Measurements from ENCODE around the gene STOX2. TPM values are rescaled to one million over a fixed set of nuclear protein-coding genes. Genes with fewer than 3 reads are reported as not detected.

The STOX2 gene
- total RNA-seq, 4 donors from 2014 or later = 8.6 to 19.6 (median 12.7) TPM

DNA sequence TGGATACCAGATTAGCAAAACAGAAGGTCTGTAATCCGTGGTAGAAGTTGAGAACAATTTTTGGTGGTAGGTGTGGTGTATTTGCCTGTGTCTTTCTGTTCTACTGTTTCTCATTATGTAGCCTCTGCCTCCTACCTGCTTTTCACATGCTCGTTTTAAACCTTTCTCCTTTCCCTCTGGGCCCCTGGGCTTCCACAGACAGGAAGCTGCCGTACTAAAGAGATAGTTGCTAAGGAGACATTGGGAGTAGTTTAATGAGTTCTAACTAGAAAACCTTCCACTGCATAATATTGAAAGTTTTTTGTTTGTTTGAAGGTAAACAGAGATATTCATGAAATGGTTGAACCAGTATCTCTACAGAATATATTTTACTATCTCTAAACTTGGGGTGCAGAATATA is 107.8 kb downstream of the STOX2 start:
- no peak overlapping the region for H3K4me3 ChIP-seq
- TF ChIP-seq POLR2A (IDR thresholded peaks at IDR 0.05) (no peak), POLR2AphosphoS5 (IDR thresholded peaks at IDR 0.05) (no peak)
- no peak for DNase-seq (ENCODE audit: low spot score in 2 of 2)
- no peaks in the 10 kb centered on the region for H3K9me3 ChIP-seq
- peaks cover 18% of the 10 kb centered on the region for H3K36me3 ChIP-seq
- H3K27me3 ChIP-seq = no peaks in the 10 kb centered on the region
- H3K27ac ChIP-seq = no peak overlapping the region
- H3K4me1 ChIP-seq = no peaks in the 10 kb centered on the region
- WGBS = 56% methylated on average over 3 of the region's 3 CpGs

DNA sequence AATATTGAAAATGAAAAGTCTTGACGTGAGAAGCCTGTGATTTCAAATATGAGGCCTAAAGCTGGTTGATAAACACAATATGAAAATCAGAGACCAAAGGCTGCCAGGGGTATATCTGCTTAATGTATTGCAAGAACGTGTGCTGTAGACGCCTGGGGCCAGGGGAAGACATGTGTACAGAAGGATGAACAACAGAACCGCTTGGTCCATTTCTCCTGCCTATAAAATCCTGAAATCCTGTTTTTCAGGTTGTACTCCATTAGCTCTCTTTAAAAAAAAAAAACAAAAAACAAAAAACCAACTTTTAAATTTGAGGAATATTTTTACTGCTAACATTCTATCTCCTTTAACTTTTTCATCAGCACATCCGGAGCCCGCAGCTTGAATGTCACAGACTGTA is 109.2 kb downstream of the STOX2 start:
- WGBS = 57% methylated on average over 6 of the region's 6 CpGs
- Histone ChIP-seq H3K4me3 (no peak overlapping the region), H3K27me3 (no peaks in the 10 kb centered on the region), H3K27ac (no peak overlapping the region), H3K9me3 (no peaks in the 10 kb centered on the region), H3K4me1 (peaks cover 4% of the 10 kb centered on the region), H3K36me3 (peaks cover 16% of the 10 kb centered on the region)
- DNase-seq (ENCODE audit: low spot score in 2 of 2) = no peak
- TF ChIP-seq, protein P1, sequence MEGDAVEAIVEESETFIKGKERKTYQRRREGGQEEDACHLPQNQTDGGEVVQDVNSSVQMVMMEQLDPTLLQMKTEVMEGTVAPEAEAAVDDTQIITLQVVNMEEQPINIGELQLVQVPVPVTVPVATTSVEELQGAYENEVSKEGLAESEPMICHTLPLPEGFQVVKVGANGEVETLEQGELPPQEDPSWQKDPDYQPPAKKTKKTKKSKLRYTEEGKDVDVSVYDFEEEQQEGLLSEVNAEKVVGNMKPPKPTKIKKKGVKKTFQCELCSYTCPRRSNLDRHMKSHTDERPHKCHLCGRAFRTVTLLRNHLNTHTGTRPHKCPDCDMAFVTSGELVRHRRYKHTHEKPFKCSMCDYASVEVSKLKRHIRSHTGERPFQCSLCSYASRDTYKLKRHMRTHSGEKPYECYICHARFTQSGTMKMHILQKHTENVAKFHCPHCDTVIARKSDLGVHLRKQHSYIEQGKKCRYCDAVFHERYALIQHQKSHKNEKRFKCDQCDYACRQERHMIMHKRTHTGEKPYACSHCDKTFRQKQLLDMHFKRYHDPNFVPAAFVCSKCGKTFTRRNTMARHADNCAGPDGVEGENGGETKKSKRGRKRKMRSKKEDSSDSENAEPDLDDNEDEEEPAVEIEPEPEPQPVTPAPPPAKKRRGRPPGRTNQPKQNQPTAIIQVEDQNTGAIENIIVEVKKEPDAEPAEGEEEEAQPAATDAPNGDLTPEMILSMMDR (IDR thresholded peaks at IDR 0.05) = no peak
- TF ChIP-seq POLR2AphosphoS5 (IDR thresholded peaks at IDR 0.05) (no peak), POLR2A (IDR thresholded peaks at IDR 0.05) (no peak), EP300 (IDR thresholded peaks at IDR 0.05) (no peak)

DNA sequence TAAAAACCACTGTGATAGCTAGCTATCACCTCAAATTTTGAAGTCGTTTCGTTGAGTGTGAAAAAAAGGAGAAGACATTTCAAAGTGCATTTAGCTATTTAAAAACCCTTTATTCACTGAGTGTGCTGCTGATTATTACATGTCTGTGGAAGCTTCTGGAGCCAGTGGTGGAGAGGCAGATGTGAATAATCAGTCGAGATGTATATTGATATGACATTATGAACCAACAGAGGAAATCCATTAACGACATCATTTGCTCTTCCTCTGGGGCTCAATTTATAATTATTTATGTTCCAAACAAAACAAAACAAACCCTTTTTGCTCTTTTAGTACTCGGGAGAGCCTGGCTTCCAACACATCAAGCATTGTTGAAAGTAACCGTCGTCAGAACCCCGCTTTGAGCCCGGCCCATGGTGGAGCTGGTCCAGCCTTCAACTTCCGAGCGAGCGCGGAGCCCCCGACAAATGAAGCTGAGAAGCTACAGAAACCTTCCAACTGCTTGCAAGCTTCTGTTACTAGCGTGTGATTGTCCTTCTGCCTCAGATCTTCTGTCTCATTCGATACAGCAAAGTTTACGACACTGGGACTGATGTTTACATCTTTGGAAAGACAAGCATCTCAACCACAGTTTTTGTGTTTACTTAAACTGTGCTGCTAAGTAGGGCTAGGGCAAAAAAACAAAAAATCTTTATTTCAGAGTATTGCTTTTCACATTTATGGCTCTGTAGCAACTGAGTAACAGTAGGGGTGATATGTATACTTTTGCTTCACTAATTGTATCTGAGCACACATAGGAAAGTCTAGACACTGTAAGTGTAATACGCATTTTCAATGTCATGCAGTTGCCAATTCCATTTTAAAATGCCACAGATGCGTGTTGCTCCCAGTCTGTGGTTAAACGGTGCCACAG is 111.9 kb downstream of the STOX2 start:
- Histone ChIP-seq H3K36me3 (no peaks in the 10 kb centered on the region), H3K4me3 (no peak overlapping the region), H3K27me3 (no peaks in the 10 kb centered on the region), H3K9me3 (no peaks in the 10 kb centered on the region), H3K4me1 (peaks cover 14% of the 10 kb centered on the region), H3K27ac (no peak overlapping the region)
- no peak for DNase-seq (ENCODE audit: low spot score in 2 of 2)
- TF ChIP-seq, protein P1 (IDR thresholded peaks at IDR 0.05) = no peak
- TF ChIP-seq POLR2A (IDR thresholded peaks at IDR 0.05) (no peak), POLR2AphosphoS5 (IDR thresholded peaks at IDR 0.05) (no peak), EP300 (IDR thresholded peaks at IDR 0.05) (no peak)
- 75% methylated on average over 20 of the region's 20 CpGs for WGBS

DNA sequence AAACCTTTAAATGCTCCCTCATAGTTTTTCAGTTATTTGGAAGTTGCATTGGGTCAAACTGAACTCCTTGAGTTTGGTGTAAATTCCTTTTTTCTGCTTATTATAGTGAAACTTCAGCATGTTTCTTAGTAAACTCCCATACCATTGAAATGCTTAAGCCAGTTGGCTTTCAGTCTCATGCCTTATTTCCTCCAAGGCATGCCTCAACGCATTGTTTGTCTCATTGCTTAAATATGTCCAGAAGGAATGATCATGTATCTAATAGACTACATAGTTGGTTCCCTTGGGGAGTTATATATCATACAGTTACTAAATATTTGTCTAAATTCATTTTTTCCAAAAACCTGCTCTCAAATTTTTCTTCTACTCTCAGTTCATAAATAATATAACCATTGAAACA is 114.0 kb downstream of the STOX2 start:
- Histone ChIP-seq H3K27ac (peak overlapping the region; percentile 24), H3K36me3 (no peaks in the 10 kb centered on the region), H3K9me3 (no peaks in the 10 kb centered on the region), H3K4me1 (peaks cover 14% of the 10 kb centered on the region), H3K27me3 (no peaks in the 10 kb centered on the region), H3K4me3 (no peak overlapping the region)
- no peak for DNase-seq (ENCODE audit: low spot score in 2 of 2)
- 40% methylated on average over 1 of the region's 1 CpG for WGBS
- TF ChIP-seq EP300 (IDR thresholded peaks at IDR 0.05) = no peak
- TF ChIP-seq POLR2A (IDR thresholded peaks at IDR 0.05) = no peak

DNA sequence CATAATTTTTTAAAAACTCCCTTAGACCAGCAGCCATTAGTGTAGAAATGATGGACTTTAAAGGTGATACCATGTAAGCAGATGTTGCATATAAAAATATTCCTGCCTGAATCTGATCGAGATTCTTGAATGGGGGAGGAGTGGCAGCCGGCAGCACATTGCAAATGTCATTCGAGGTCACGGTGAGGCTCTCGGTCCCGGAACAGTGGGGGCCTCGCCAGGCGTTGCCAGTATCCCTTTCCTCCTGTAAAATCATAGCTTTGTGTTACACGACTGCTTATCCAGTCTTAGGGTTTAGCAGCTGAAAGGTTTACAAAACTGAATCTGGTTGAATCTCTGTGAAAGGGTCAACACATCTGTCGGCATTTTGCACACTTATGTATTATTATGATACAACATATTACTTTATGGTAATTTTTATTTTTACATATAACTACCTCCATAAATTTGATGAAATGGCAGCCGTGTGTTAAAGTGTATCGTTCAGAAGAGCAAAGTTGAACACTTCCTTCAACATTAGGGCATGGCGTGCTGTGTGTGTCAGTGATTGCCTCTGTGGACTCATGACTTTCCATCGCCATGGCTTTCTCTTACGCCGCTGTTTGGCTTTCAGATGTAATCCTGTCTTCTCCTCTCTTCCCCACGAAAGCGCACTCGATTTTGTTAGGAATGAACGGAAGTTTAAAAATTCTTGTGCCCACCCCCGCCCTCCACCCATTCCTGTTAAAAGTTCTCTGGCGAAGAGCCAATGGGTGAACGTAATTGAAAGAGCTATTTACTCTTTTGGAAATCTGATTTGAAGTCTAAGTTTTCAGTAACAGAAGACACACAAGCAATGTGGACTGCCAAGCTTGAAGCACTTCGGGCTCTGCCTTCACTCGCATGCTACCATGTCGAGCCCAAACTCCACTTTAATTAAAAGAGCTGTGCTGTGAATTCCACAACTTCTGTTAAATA is 114.8 kb downstream of the STOX2 start:
- 62% methylated on average over 26 of the region's 26 CpGs for WGBS
- no peak overlapping the region for H3K4me3 ChIP-seq
- no peaks in the 10 kb centered on the region for H3K36me3 ChIP-seq
- peak overlapping the region; percentile 24 for H3K27ac ChIP-seq
- no peak for DNase-seq (ENCODE audit: low spot score in 2 of 2)
- H3K4me1 ChIP-seq = peaks cover 14% of the 10 kb centered on the region
- no peaks in the 10 kb centered on the region for H3K9me3 ChIP-seq
- TF ChIP-seq, protein P1 (IDR thresholded peaks at IDR 0.05) = no peak
- TF ChIP-seq EP300 (IDR thresholded peaks at IDR 0.05) = no peak
- no peaks in the 10 kb centered on the region for H3K27me3 ChIP-seq

DNA sequence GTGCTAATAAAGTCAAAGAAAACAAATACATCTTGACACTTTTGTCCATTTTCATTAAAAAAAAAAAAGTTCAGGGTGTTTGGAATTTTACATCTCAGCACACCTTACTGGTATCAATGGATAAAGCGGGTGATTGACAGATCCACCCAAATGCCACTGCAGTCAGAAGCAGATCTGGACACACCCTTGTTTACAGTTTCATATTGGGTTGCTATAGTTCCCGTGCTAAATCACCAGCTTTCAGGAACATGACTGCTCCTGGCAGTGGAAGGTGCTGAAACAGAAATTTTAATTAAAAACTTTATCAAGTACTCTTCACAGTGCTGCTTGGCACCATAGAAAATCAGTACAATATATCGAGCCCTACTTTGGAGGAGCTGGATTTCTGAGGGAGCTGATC is 116.3 kb downstream of the STOX2 start:
- H3K27ac ChIP-seq = no peak overlapping the region
- no peaks in the 10 kb centered on the region for H3K27me3 ChIP-seq
- no peak overlapping the region for H3K4me3 ChIP-seq
- DNase-seq (ENCODE audit: low spot score in 2 of 2) = no peak
- no peak for TF ChIP-seq POLR2A (IDR thresholded peaks at IDR 0.05)
- TF ChIP-seq, protein P1 (IDR thresholded peaks at IDR 0.05) = no peak
- H3K9me3 ChIP-seq = no peaks in the 10 kb centered on the region
- peaks cover 14% of the 10 kb centered on the region for H3K4me1 ChIP-seq
- H3K36me3 ChIP-seq = no peaks in the 10 kb centered on the region
- WGBS = 54% methylated on average over 3 of the region's 3 CpGs
